ENCODE data around the gene POU2F1.

DNA sequence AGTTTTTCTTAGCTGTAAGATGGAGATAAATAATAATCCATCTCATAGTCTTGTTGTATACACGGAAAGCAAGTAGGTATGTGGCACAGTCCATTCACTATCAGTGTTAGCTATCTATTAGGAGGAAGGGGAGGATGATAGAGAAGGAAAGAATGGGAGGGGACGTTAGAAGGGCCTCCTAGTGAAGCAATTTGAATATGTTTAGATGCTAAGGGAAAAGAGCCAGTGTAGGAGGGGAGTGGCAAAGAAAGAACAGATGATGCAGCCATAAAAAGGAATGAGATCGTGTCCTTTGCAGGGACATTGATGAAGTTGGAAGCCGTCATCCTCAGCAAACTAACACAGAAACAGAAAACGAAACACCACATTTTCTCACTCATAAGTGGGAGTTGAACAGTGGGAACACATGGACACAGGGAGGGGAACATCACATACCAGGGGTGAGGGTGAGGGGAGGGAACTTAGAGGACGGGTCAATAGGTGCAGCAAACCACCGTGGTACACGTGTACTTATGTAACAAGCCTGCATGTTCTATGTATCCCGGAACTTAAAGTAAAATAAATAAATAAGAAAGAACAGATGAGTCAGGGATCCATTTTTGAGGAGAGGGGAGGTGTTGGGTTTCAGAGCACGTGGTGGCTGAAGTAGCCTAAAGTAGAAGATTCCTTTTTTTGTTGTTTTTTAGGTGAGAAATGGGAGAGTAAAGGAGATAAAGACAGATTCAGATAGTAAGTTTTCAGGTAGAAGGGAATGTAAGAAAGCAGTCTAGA lies 124.1 kb downstream of the POU2F1 start:
- TF ChIP-seq, protein P1, sequence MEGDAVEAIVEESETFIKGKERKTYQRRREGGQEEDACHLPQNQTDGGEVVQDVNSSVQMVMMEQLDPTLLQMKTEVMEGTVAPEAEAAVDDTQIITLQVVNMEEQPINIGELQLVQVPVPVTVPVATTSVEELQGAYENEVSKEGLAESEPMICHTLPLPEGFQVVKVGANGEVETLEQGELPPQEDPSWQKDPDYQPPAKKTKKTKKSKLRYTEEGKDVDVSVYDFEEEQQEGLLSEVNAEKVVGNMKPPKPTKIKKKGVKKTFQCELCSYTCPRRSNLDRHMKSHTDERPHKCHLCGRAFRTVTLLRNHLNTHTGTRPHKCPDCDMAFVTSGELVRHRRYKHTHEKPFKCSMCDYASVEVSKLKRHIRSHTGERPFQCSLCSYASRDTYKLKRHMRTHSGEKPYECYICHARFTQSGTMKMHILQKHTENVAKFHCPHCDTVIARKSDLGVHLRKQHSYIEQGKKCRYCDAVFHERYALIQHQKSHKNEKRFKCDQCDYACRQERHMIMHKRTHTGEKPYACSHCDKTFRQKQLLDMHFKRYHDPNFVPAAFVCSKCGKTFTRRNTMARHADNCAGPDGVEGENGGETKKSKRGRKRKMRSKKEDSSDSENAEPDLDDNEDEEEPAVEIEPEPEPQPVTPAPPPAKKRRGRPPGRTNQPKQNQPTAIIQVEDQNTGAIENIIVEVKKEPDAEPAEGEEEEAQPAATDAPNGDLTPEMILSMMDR (IDR thresholded peaks at IDR 0.05), result no peak
- no peak for TF ChIP-seq POLR2A (IDR thresholded peaks at IDR 0.05)

Data from Peyer's patch (tissue), 4 donors.